Liver (tissue), 9 donors: ENCODE data around the gene NUDT1. TPM values are rescaled to one million over a fixed set of nuclear protein-coding genes. Genes with fewer than 3 reads are reported as not detected.

Experiments used
- DNase-seq: peaks from one replicate; pipeline ENCODE4 v3.0.0-alpha.2; 2017; ENCODE audit warnings: low spot score
- H3K27ac ChIP-seq, 2 donors: one replicate each; pipeline ENCODE4 v1.7.0; 2013; ENCODE audit warnings: inconsistent platforms in 2 of 2, low read length in 2 of 2, control low read depth in 1 of 2, low read depth in 1 of 2, mild to moderate bottlenecking in 1 of 2
- H3K27me3 ChIP-seq, 4 donors: one replicate each; pipeline versions ENCODE4 v1.6.1 to v1.7.0; 2013; ENCODE audit warnings: low read length in 3 of 4, inconsistent platforms in 1 of 4, mild to moderate bottlenecking in 1 of 4, moderate library complexity in 1 of 4; ENCODE audit not compliant: control insufficient read depth in 4 of 4, insufficient read depth in 4 of 4
- H3K36me3 ChIP-seq, 4 donors: one replicate each; pipeline versions ENCODE4 v1.6.1 to v1.7.0; 2013; ENCODE audit warnings: low read length in 3 of 4, mild to moderate bottlenecking in 3 of 4, low read depth in 1 of 4, moderate library complexity in 1 of 4; ENCODE audit not compliant: control insufficient read depth in 4 of 4, insufficient read depth in 3 of 4
- H3K4me1 ChIP-seq, 4 donors: one replicate each; pipeline versions ENCODE4 v1.6.1 to v1.7.0; 2013; ENCODE audit warnings: low read length in 3 of 4, mild to moderate bottlenecking in 3 of 4, moderate library complexity in 1 of 4; ENCODE audit not compliant: control insufficient read depth in 4 of 4, insufficient read depth in 4 of 4
- H3K4me3 ChIP-seq, 3 donors: one replicate each; pipeline versions ENCODE4 v1.6.1 to v1.7.0; 2013; ENCODE audit warnings: low read length in 3 of 3, control low read depth in 1 of 3, low read depth in 1 of 3, mild to moderate bottlenecking in 1 of 3
- H3K9ac ChIP-seq, 2 donors: one replicate each; pipeline ENCODE4 v1.7.0; 2013; ENCODE audit warnings: low read length in 2 of 2, mild to moderate bottlenecking in 2 of 2, moderate library complexity in 2 of 2, control low read depth in 1 of 2, low read depth in 1 of 2
- H3K9me3 ChIP-seq, 4 donors: one replicate each; pipeline versions ENCODE4 v1.6.1 to v1.7.0; 2013; ENCODE audit warnings: low read length in 3 of 4; ENCODE audit not compliant: control insufficient read depth in 4 of 4
- ATF3 ChIP-seq: IDR thresholded peaks from 2 replicates; pipeline ENCODE4 v1.6.1; 2016; ENCODE audit warnings: antibody characterized with exemption
- CTCF ChIP-seq: fragments of 150-350 bp; IDR thresholded peaks from 2 replicates; pipeline ENCODE4 v1.5.1; 2017; ENCODE audit warnings: improper control_type of control experiment, low read depth, low read length; ENCODE audit not compliant: missing input control
- EGR1 ChIP-seq, 2 donors: IDR thresholded peaks; 2 replicates each; pipeline ENCODE4 v1.6.1; 2016 to 2018; ENCODE audit warnings: antibody characterized with exemption in 2 of 2, low read depth in 2 of 2
- FOXA1 ChIP-seq: IDR thresholded peaks from 2 replicates; pipeline ENCODE4 v1.6.1; 2016; ENCODE audit warnings: antibody characterized with exemption
- FOXA2 ChIP-seq: IDR thresholded peaks from 2 replicates; pipeline ENCODE4 v1.6.1; 2016; ENCODE audit warnings: antibody characterized with exemption
- HNF4G ChIP-seq: IDR thresholded peaks from 2 replicates; pipeline ENCODE4 v1.6.1; 2016; ENCODE audit warnings: antibody characterized with exemption
- JUND ChIP-seq, 2 donors: IDR thresholded peaks; 2 replicates each; pipeline ENCODE4 v1.6.1; 2016; ENCODE audit warnings: antibody characterized with exemption in 2 of 2
- RAD21 ChIP-seq, 2 donors: IDR thresholded peaks; 2 replicates each; pipeline ENCODE4 v1.6.1; 2016; ENCODE audit warnings: antibody characterized with exemption in 2 of 2, mild to moderate bottlenecking in 2 of 2
- REST ChIP-seq: IDR thresholded peaks from 2 replicates; pipeline ENCODE4 v1.6.1; 2016; ENCODE audit warnings: antibody characterized with exemption, mild to moderate bottlenecking
- RXRA ChIP-seq, 2 donors: IDR thresholded peaks; 2 replicates each; pipeline ENCODE4 v1.6.1; 2017 to 2018; ENCODE audit warnings: antibody characterized with exemption in 2 of 2, mild to moderate bottlenecking in 1 of 2
- TAF1 ChIP-seq: conservative IDR thresholded peaks from 2 replicates; pipeline ENCODE4 v1.6.1; 2016; ENCODE audit warnings: antibody characterized with exemption, mild to moderate bottlenecking
- ZBTB33 ChIP-seq: IDR thresholded peaks from 2 replicates; pipeline ENCODE4 v1.6.1; 2016; ENCODE audit warnings: antibody characterized with exemption
- WGBS: extraction: QIAGEN DNeasy Blood & Tissue Kit; methylation state at CpG from one replicate; pipeline ENCODE4 v1.1.7; 2013; 5-methylcytosine and 5-hydroxymethylcytosine counted together
- polyA plus RNA-seq, 2 donors: library from polyadenylated mRNA; stranded (reverse) in 1 of 2; unstranded in 1 of 2; fragments of 200-250 nt in 1 of 2; fragments of >200 nt in 1 of 2; fragmentation: Nextera tagmentation in 1 of 2; extraction: Ambion mirVana in 1 of 2; gene quantifications; one replicate each; pipeline versions ENCODE4 v1.2.1 to v1.2.3, GENCODE V29; 2013 to 2015
- total RNA-seq, 2 donors: library from RNA; depleted of rRNA; stranded (reverse); fragments of >200 nt; gene quantifications; one replicate each; pipeline ENCODE4 v1.2.3, GENCODE V29; 2014
- donor health status: healthy.
- donor health status: healthy.
- donor health status: healthy.
- donor health status: healthy.
- donor health status: healthy.

Gene NUDT1
- total and polyA plus RNA-seq, 4 donors: 1.0 to 22.3 (median 3.1) TPM

GRCh38 chr7:2230226-2230625 lies 11.8 kb upstream of the NUDT1 start:
- no peak overlapping the region for H3K27ac ChIP-seq
- no peak overlapping the region for H3K4me3 ChIP-seq
- peaks cover 2 to 35% (median 16%) of the 10 kb centered on the region in 4 donors for H3K36me3 ChIP-seq
- TF ChIP-seq RXRA (IDR thresholded peaks at IDR 0.05) (no peak), HNF4G (no peak), EGR1 (IDR thresholded peaks at IDR 0.05; ENCODE audit: low read depth in 2 of 2) (no peak), CTCF (no peak), FOXA1 (no peak), FOXA2 (no peak), ATF3 (no peak), TAF1 (no peak), REST (no peak), RAD21 (IDR thresholded peaks at IDR 0.05) (no peak), ZBTB33 (no peak), JUND (IDR thresholded peaks at IDR 0.05) (no peak)
- H3K4me1 ChIP-seq: peaks cover 0 to 17% (median 16%) of the 10 kb centered on the region in 4 donors
- no peaks in the 10 kb centered on the region for H3K9me3 ChIP-seq
- 95% methylated on average over 8 of the region's 8 CpGs for WGBS
- no peak for DNase-seq
- H3K9ac ChIP-seq: no peak overlapping the region
- H3K27me3 ChIP-seq: no peaks in the 10 kb centered on the region

- TF ChIP-seq FOXA2 (no peak), EGR1 (IDR thresholded peaks at IDR 0.05; ENCODE audit: low read depth in 2 of 2) (no peak)
- Histone ChIP-seq H3K27ac (no peak overlapping the region), H3K9ac (no peak overlapping the region), H3K27me3 (no peaks in the 10 kb centered on the region), H3K9me3 (no peaks in the 10 kb centered on the region), H3K36me3 (peaks cover 2 to 34% (median 15%) of the 10 kb centered on the region in 4 donors), H3K4me3 (no peak overlapping the region), H3K4me1 (peaks cover 0 to 17% (median 16%) of the 10 kb centered on the region in 4 donors)
- WGBS: 90% methylated on average over 9 of the region's 9 CpGs
- DNase-seq: no peak
These were observed 11.1 kb upstream of the NUDT1 start for GRCh38 chr7:2230882-2231281.
